Activated CD4-positive, CD25-positive, alpha-beta regulatory T cell treated with anti-CD3 and anti-CD28 coated beads, Interleukin-2, amount 50 U/mL, for 72 hours (primary cell): ENCODE results near the gene SLC66A1.

Experiments
- DNase-seq: peaks from one replicate; pipeline ENCODE4 v3.0.0; 2021

Gene SLC66A1

GRCh38 chr1:19326748-19327065 is 14.6 kb downstream of the SLC66A1 start:
- no peak for DNase-seq

GRCh38 chr1:19327301-19327700 is 15.2 kb downstream of the SLC66A1 start:
- DNase-seq = no peak

- no peak for DNase-seq
These were observed 15.6 kb downstream of the SLC66A1 start for GRCh38 chr1:19327736-19328135.

- no peak for DNase-seq
These were observed 16.4 kb downstream of the SLC66A1 start for GRCh38 chr1:19328486-19328885.

- DNase-seq = no peak
These were observed 17.1 kb downstream of the SLC66A1 start for GRCh38 chr1:19329188-19329587.

GRCh38 chr1:19329611-19330010 is 17.5 kb downstream of the SLC66A1 start:
- DNase-seq = no peak

GRCh38 chr1:19330449-19331135 is 18.5 kb downstream of the SLC66A1 start:
- DNase-seq = no peak

GRCh38 chr1:19331262-19331878 is 19.2 kb downstream of the SLC66A1 start:
- no peak for DNase-seq

GRCh38 chr1:19332832-19333231 is 20.7 kb downstream of the SLC66A1 start:
- no peak for DNase-seq

GRCh38 chr1:19333587-19334354 is 21.6 kb downstream of the SLC66A1 start:
- DNase-seq = no peak

GRCh38 chr1:19336543-19336942 is 24.4 kb downstream of the SLC66A1 start:
- DNase-seq = no peak

- DNase-seq = no peak
These were observed 25.2 kb downstream of the SLC66A1 start for GRCh38 chr1:19337289-19337688.

GRCh38 chr1:19338323-19338762 is 26.2 kb downstream of the SLC66A1 start:
- no peak for DNase-seq

GRCh38 chr1:19339214-19339861 is 27.2 kb downstream of the SLC66A1 start:
- DNase-seq = no peak

GRCh38 chr1:19340387-19340937 is 28.3 kb downstream of the SLC66A1 start:
- no peak for DNase-seq

GRCh38 chr1:19341201-19342061 is 29.3 kb downstream of the SLC66A1 start:
- DNase-seq = peak; percentile 84

GRCh38 chr1:19342062-19342750 is 30.1 kb downstream of the SLC66A1 start:
- DNase-seq = no peak

GRCh38 chr1:19342894-19343616 is 30.9 kb downstream of the SLC66A1 start:
- no peak for DNase-seq

GRCh38 chr1:19343617-19344350 is 31.7 kb downstream of the SLC66A1 start:
- DNase-seq = no peak

- no peak for DNase-seq
These were observed 32.3 kb downstream of the SLC66A1 start for GRCh38 chr1:19344372-19344810.
